GM21360 (cell line): Measurements from ENCODE around the gene ACVR2B.

Experiments
- ATAC-seq: cut with Tn5 transposase; IDR thresholded peaks from one replicate; pipeline ENCODE4 v1.9.1; 2021; ENCODE audit warnings: mild to moderate bottlenecking, moderate library complexity; ENCODE audit not compliant: unreplicated experiment

The ACVR2B gene

GRCh38 chr3:38457111-38458003 is 3.7 kb downstream of the ACVR2B start:
- ATAC-seq = no peak

GRCh38 chr3:38458796-38459498 is 5.3 kb downstream of the ACVR2B start:
- ATAC-seq = no peak

GRCh38 chr3:38459499-38460048 is 5.9 kb downstream of the ACVR2B start:
- no peak for ATAC-seq

GRCh38 chr3:38460377-38461270 is 6.9 kb downstream of the ACVR2B start:
- no peak for ATAC-seq

- ATAC-seq = no peak
Measured at GRCh38 chr3:38465588-38466154, 12.0 kb downstream of the ACVR2B start.

GRCh38 chr3:38468765-38469164 is 15.1 kb downstream of the ACVR2B start:
- ATAC-seq = no peak

GRCh38 chr3:38469852-38470251 is 16.2 kb downstream of the ACVR2B start:
- ATAC-seq = no peak

- ATAC-seq = no peak
Measured at GRCh38 chr3:38471260-38471857, 17.7 kb downstream of the ACVR2B start.

GRCh38 chr3:38472342-38472741 is 18.7 kb downstream of the ACVR2B start:
- no peak for ATAC-seq

- no peak for ATAC-seq
Measured at GRCh38 chr3:38473229-38473628, 19.5 kb downstream of the ACVR2B start.

GRCh38 chr3:38474928-38475605 is 21.4 kb downstream of the ACVR2B start:
- no peak for ATAC-seq

- ATAC-seq = no peak
Measured at GRCh38 chr3:38475716-38476115, 22.0 kb downstream of the ACVR2B start.

- no peak for ATAC-seq
Measured at GRCh38 chr3:38476157-38476756, 22.6 kb downstream of the ACVR2B start.

- no peak for ATAC-seq
Measured at GRCh38 chr3:38477057-38477820, 23.5 kb downstream of the ACVR2B start.

- no peak for ATAC-seq
Measured at GRCh38 chr3:38477839-38478450, 24.3 kb downstream of the ACVR2B start.

- ATAC-seq = no peak
Measured at GRCh38 chr3:38478901-38479300, 25.2 kb downstream of the ACVR2B start.

GRCh38 chr3:38479431-38480092 is 25.9 kb downstream of the ACVR2B start:
- no peak for ATAC-seq

- no peak for ATAC-seq
Measured at GRCh38 chr3:38480093-38480445, 26.4 kb downstream of the ACVR2B start.
